Activated CD4-positive, CD25-positive, alpha-beta regulatory T cell treated with anti-CD3 and anti-CD28 coated beads, Interleukin-2, amount 50 U/mL, for 72 hours (primary cell): ENCODE data around the gene SNTB2.

Source experiments
- DNase-seq: peaks from one replicate; pipeline ENCODE4 v3.0.0; 2021

Gene SNTB2

DNA sequence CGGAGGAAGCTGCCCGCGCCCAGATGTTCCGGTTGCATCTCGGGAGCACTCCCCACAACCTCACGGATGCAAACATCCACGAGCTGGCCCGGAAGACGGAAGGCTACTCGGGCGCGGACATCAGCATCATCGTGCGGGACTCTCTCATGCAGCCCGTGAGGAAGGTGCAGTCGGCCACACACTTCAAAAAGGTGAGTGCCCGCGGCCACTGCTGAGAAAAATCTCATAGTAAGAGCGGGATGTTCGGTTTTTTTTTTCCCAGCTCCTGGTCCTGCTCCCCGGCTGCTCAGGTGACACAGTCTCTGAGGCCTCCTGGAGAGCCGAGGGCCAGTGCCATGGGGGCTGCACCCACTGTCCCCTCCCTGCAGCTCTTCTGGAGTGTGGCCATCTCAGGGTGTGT, 134.1 kb downstream of the SNTB2 start:
- no peak for DNase-seq

DNA sequence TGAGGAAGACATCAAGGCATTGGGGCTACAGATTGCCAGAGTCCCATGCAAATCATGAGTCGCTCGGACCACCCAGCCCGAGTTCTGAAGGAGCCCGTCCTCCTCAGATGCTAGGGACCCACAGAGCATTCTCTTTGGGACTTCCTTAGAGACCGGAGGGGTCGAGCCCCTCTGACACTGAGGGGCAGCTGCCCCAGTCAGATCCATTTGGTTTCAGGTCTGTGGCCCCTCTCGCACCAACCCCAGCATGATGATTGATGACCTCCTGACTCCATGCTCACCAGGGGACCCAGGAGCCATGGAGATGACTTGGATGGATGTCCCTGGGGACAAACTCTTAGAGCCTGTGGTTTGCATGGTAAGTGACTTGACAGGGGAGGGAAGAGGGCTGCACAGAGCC, 135.4 kb downstream of the SNTB2 start:
- no peak for DNase-seq

DNA sequence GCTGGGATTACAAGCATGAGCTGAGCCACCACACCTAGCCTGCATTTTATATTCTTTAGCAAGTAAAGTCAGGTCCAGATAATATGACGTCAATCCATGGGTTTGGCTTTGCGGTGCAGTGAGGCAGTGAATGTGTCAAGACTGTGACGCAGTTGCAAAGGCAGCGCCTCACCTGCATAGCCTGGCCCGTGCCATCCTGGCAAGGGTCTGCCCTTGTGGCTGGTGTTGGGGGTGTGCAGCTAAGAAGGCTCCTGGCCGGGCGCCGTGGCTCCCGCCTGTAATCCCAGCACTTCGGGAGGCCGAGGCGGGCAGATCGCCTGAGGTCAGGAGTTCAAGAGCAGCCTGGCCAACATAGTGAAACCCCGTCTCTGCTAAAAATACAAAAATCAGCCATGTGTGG, 136.5 kb downstream of the SNTB2 start:
- DNase-seq: no peak

DNA sequence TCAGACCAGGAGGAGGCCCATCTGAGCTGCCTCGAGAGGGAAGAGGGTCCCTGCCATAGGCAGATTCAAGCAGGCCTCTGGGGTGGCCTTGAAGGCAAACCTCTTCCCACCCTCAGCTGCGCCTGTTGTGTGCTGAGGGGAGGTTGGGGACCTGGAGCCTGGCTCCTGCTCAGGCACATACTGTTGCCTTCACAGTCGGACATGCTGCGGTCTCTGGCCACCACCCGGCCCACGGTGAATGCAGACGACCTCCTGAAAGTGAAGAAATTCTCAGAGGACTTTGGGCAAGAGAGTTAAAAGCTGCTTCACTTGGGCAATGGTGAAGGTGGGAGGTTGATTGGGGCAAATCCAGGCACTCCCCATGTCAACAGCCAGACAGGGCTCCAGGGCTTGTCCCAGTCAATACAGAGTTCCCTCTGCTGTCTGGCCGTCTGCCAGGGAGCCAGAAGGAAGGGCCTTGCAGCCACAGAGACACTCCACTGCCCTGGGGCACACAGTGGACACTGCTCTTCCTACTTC, 137.1 kb downstream of the SNTB2 start:
- no peak for DNase-seq

DNA sequence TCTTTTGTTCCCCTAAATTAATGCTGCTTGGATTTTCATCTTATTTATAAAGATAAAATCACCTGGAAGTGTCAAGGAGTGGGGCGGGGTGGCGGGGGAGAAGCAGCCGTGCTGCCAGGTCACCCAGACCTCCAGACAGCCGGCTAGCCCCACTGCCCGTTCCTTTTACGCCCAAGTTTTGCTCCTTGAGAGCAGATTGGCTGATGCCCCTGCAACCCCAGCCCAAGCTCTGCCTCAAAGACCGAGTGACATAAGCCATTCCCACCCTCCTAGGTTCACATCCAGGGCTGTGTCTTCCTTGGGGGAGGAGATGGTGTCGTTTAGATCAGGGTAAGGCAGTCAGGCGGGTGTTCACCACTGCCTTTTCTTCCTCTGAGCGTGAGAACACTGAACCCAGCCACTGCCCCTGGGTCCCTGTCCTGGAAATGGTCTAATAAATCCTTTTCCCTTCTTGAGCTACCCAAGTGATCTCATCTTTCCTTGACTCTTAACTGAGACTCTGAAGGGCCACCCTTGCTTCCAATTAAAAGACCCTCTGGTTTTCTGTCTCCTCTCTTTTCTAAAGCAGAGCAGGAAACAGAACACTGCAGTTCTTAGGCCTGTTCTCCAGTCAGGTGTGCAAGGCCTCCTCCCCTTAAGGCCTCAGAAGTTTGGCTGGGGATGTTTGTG, 137.8 kb downstream of the SNTB2 start:
- no peak for DNase-seq

DNA sequence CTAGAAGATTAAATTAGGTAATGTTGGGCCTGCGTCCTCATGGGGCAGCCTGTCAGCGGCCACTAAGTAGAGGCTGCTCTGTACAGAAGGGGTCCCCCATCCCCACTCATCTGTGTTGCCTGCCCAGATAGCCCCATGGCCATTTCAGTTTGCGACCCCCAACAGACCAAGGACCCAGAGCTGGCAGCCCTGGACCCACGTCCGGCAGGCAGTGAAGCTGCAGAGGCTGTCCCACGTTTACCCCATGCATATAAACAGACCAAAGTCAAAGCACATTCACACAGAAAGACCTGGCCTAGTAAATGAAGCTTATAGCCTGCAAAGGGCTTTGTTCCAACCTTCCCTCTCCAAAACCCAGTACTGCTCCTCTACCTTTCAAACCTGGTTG, 138.8 kb downstream of the SNTB2 start:
- DNase-seq: no peak

DNA sequence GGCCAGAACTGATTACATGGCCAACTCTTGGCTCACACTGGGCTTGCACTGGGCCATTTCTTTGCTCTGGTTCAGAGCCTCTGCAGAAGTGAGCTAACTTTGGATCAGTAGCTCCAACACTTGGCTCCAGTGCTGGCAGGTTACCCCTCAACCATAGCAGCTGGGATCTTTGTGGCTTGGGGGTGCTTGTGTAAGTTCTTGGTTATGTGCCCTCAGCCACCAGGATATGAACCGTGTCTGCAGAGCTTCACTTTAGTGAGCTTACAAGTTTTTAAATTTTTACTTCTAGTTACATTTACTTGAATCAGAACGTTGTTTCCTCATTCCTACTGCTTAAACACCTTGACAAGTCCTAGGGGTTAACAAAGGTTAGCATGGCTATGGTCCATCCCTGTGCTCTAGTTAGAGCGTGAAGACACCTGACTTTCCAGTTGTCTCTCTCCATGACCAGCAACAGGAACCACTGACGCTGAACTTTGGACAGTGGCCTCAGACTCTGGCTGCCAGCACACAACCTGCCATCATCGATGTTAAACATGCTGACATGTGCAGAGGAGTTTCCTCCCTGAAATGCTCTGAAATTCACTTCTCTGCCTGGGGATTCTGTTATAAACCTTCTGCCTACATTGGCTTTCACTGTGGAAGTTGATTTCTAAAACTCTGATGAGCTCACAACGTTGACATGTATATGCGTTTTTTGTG, 139.4 kb downstream of the SNTB2 start:
- no peak for DNase-seq

DNA sequence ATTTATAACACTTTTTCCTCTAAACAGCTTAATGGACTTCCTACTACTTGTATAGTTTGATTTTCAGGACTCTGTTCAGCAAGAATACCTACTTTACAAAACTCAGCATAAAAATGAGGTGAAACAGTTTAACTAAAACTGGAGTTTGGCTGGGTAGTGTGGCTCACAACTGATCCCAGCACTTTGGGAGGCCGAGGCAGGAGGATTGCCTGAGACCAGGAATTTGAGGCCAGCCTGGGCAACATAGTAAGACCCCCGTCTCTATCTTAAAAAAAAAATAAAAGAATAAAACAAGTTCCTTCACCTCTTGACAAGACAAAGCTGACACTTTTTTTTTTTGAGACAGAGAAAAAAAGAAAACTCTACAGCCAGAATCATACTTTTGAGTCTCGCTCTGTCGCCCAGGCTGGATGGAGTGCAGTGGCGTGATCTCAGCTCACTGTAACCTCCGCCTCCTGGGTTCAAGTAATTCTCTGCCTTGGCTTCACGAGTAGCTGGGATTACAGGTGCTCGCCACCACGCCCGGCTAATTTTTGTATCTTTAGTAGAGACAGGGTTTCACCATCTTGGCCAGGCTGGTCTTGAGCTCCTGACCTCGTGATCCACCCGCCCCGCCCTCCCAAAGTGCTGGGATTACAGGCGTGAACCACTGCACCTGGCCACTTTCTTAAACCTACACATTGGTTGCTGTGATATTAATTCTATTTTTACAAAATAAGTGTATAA, 140.8 kb downstream of the SNTB2 start:
- DNase-seq: no peak

DNA sequence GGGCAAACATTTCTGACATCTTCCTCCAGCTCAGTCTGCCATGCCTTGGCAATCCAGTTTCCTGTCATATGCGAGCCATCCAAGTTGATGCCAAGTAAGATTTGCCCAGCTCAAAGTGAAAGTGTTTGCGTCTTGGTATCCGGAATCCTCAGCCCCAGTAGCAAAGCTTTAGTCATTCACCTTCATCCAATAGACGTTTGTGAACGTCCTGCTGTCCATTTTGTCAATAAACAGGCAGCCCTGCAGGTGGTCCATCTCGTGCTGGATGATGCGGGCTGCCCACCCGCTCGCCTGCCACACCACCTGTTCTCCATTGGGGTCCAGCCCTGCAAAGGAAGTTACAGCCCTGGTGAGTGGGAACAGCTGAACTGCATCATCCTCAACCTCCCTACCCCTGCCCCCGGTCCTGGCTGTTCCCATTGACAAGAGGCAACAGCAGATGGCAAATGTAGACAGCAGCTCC, 141.9 kb downstream of the SNTB2 start:
- no peak for DNase-seq

DNA sequence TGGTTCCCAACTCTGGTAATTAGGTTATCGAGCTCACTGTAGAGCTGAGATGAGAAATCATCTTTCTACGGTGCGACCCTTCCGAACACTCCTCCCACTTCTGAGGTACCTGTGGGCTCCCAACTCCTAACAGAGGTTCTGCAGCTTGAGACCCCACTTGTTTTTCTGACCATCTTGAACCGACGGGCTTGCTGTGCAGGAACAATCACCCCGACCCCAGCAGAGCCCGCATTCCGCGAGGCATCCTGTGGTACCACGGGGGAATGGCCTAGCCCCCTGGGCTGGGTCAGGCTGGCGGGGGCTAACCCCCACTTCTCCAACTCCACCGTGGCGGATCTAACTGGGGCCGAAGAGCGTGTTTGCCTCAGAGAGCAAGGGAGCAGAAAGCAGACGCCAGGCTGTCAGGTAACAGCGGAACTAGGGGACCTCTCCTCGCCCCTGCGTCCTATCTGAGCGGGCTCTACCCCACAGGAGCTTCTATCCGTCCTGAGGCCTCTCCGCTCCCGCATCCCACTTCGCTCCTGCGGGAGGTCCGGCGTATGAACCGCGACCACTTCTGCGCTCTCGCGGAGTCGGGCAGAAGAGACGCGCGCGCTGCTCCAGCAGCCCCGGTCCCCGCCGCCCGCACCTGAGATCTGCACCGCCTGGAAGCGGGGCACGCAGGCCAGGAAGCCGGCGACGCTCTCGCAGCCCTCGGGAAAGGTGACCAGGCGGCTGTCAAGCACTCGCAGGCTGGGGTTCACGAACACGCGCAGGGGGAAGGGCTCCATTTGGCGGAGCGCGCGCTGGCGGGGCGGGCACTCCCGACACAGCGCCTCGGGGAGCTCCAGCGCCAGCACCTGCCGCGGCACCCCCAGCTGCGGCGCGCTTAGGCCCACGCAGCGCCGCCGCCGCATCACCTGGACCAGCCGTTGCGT, 142.7 kb downstream of the SNTB2 start:
- DNase-seq: no peak

DNA sequence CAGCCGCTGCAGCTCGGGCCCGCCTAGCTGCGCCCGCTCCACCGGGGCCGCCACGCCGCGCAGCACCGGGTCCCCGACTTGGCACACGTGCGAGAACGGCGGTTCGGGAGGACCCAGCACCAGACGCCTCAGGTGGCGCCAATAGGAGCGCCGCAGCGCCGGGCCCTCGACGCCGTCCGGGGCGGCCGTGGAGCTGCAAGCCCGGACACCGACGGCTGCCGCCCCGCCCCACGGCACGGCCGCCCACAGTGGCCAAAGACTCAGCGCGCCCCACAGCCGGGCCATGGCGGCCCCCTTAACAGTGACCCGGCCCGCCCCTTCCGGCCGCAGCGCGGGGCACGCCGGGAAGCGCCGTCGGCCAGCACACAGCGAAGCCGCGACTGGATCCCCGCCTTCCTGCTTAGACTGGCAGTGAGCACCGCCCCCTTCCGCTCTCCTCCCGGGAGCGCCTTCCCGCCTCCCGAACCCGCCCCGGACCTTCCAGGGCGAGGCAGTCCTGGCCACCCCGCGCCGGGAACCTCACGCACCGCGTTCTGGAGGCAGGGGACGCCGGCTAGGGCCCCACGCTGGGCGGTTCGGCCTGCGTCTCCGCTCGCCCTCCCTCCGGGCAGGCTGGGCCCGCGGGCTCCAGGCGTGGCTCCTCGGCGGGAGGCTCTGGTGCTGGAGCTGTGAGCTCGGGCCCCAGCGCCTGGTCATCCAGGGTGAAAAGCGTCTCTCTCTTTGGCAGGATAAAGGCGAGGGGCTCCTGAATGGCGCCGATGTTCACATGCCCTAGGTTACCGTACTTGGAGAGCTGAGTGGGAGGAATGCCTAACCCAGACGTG, 143.5 kb downstream of the SNTB2 start, which contains the start of gene PDF:
TSS of gene PDF (minus strand) at position 303 of the 824 bp plus-strand sequence. CDS start at position 285, 18 bp downstream.
- DNase-seq: peak; percentile 83

DNA sequence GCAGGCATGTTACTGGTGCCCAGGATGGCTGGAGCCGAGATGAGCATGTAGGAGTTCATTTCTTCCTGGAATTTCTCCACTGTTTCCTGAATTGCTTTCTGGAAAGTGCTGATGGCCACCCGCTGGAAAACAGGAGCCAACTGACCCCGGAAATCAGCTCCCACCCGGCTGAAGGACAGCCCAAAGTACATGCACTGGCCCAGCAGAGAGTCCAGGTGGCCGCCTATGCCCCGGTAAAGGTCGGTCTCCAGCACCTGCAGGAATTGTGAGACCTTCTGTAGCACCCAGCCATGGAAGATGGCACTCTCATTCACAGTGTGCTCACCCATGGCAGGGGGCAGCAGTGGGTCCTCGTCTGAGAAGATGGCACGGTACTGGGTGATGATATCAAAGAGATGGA, 147.7 kb downstream of the SNTB2 start:
- no peak for DNase-seq

DNA sequence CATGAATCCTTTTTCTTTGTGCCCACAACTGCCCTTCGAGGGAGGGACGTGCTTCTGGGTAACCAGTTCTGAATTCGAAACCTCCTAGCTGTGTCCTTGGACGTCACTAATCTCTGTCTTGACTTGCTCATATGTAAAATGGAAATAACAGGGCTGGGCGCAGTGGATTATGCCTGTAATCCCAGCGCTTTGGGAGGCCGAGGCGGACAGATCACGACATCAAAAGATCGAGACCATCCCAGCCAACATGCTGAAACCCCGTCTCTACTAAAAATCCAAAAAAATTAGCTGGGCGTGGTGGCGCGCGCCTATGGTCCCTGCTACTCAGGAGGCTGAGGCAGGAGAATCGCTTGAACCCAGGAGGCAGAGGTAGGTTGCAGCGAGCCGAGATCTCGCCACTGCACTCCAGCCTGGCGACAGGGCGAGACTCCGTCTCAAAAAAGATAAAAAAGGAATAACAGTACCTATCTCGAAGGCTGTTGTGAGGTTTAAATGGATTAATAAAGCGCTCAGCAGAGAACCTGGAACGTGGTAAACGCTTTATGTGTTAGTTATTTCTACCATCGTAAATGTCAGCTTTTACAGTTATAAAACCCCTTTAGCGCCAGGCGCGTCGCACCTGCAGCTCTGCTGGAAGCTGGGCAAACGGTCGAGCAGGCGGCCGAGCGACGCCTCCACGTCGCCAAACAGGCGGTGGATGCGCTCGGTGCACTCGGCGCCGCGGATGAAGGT, 151.8 kb downstream of the SNTB2 start:
- no peak for DNase-seq

DNA sequence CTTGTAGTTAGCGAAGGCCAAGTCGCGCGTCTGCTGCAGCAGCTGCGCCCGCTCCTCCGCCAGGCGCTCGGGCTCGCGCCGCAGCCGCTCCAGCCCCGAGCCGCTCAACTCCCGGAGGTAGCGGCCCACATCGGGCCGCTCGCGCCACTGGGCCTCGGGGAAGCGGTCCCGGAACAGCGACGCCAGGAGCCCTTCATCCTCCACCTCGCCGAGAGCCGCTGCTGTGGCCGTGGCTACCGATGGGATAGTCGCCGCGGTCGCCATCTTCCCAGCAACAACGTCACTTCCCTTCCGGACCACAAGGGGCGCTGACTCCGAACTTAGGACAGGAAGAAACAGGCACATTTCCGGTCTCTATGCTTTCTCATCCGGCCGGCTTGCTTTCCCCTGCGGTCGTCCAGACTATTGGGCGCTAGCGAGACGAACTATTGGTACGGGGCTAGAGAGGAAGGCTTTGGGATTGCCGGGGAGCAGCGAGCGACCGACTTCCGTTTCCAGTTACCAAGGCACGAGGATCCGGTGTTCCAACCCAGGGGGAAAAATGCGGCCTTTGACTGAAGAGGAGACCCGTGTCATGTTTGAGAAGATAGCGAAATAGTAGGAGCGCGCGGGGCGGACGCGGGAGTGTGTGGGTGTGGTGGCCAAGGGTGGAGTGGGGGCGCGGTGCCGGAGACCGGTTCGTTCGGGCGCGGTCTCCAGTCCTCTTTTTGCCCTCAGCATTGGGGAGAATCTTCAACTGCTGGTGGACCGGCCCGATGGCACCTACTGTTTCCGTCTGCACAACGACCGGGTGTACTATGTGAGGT, 152.5 kb downstream of the SNTB2 start, which contains the start of the genes COG8 and NIP7:
TSS of gene COG8 (minus strand) at position 276 of the 806 bp plus-strand sequence. CDS start at position 264, 12 bp downstream.
TSS of gene NIP7 (plus strand) at position 484 of the 806 bp plus-strand sequence. CDS start at position 542, 58 bp downstream.
- DNase-seq: peak; percentile 88

DNA sequence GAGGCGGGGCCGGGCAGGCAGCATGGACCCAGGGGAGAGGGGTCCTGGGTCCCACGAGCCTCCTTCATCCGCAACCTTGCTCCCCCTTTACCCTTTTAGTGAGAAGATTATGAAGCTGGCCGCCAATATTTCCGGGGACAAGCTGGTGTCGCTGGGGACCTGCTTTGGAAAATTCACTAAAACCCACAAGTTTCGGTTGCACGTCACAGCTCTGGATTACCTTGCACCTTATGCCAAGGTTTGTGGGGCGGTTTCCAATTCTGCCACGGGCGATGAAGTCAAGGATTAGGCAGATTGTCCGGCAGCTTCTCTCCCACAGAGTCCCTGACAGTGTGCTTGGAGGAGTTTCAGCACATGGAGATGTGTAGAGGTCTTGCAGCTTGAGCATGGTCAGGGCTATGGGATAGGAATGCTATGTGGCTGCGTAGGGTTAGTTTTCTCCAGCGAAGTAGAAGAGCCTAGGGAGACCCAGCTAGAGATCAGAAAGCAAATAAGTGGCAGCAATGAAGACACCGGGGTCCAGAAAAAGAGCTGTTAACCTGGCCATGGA, 153.2 kb downstream of the SNTB2 start:
- no peak for DNase-seq

DNA sequence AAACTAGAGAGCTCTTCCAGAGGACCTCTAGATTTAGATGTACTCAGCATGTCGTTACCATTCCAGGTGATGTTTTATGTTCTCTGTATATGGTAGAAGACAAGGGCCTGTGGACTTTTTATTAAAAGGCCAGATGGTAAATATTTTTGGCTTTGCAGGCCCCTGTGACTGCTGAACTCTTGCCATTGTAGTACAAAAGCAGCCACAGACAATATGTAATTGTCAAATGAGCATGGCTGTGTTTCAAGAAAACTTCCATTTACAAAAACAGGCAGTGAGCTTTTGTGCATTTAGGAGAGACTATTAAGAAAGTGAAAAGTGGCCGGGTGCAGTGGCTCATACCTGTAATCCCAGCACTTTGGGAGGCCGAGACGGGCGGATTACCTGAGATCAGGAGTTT, 157.2 kb downstream of the SNTB2 start:
- DNase-seq: no peak

DNA sequence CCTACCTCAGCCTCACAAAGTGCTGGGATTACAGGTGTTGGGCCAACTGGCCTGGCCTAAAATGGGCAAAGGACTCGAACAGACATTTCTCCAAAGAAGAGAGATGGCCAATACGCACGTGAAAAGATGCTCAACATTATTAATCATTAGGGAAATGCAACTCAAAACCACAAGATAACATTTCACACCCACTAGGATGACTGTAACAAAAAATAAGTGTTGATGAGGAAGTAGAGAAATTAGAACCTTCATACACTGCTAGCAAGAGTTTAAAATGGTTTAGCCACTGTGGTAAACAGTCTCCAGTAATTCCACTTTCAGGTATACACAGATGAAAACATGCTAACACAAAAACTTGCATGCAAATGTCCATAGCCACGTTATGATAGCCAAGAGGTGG, 159.0 kb downstream of the SNTB2 start:
- DNase-seq: no peak

DNA sequence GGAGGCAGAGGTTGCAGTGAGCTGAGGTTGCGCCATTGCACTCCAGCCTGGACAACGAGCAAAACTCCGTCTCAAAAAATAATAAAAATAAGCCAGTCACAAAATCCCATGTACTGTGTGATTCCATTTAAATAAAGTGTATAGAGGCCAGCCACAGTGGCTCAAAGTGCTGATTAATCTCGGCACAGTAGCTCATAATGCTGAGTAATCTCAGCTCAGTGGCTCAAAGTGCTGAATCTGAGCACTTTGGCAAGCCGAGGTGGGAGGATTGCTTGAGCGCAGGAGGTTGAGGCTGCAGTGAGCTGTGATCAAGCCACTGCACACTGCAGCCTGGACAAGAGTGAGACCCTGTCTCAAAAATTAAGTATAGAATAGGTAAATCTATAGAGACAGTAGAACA, 159.7 kb downstream of the SNTB2 start:
- DNase-seq: no peak

DNA sequence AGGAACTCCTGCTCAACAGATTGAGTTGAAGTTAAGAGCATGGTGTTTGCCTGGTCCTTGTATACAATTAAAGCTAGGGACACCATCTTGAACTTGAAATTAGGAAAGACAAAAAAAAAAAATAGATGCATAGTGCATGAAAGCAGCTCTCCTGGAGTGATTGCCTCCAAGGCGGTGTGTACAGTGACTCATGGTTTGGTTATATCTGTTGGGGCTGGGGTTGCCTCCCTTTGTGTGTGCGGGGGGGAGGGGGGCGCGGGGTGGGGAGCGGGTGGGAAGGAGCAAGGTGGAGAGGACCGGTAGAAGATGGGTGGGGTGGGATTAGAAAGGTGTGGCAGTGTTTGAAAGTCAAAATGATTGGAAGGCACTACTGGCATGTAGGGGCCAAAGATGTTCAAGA, 161.3 kb downstream of the SNTB2 start:
- DNase-seq: no peak
